Chondrocyte (in vitro differentiated cells): Measurements from ENCODE around the gene GAPT. TPM values are rescaled to one million over a fixed set of nuclear protein-coding genes. Genes with fewer than 3 reads are reported as not detected.

Experiments
- DNase-seq: peaks from one replicate; pipeline ENCODE4 v3.0.0; 2021; ENCODE audit warnings: mixed read lengths, low spot score
- H3K27ac Mint-ChIP-seq: one replicate; pipeline ENCODE4 v1.8.0; 2021; ENCODE audit warnings: mild to moderate bottlenecking, moderate library complexity, mixed read lengths; ENCODE audit not compliant: unreplicated experiment
- H3K27me3 Mint-ChIP-seq: 2 replicates; pipeline ENCODE4 v1.8.0; 2021; ENCODE audit warnings: low read depth, mixed read lengths
- H3K36me3 Mint-ChIP-seq: 2 replicates; pipeline ENCODE4 v1.8.0; 2021; ENCODE audit warnings: low read depth, mixed read lengths
- H3K4me1 Mint-ChIP-seq: 2 replicates; pipeline ENCODE4 v1.8.0; 2021; ENCODE audit warnings: low read depth, mild to moderate bottlenecking, mixed read lengths
- H3K4me3 Mint-ChIP-seq: one replicate; pipeline ENCODE4 v1.8.0; 2021; ENCODE audit warnings: mild to moderate bottlenecking, moderate library complexity, mixed read lengths; ENCODE audit not compliant: unreplicated experiment
- H3K9me3 Mint-ChIP-seq: 2 replicates; pipeline ENCODE4 v1.8.0; 2021; ENCODE audit warnings: low read depth, mixed read lengths
- CTCF ChIP-seq: fragments of 200-600 bp; sonication (generic); IDR thresholded peaks from 2 replicates; pipeline ENCODE4 v1.5.0; 2021; ENCODE audit warnings: antibody characterized with exemption, mild to moderate bottlenecking, moderate library complexity
- total RNA-seq: library from RNA; stranded (reverse); gene quantifications from 3 replicates; pipeline ENCODE4 v1.2.1, GENCODE V29; 2021

Gene GAPT
- total RNA-seq, 1 donor from 2014 or later: not detected

DNA sequence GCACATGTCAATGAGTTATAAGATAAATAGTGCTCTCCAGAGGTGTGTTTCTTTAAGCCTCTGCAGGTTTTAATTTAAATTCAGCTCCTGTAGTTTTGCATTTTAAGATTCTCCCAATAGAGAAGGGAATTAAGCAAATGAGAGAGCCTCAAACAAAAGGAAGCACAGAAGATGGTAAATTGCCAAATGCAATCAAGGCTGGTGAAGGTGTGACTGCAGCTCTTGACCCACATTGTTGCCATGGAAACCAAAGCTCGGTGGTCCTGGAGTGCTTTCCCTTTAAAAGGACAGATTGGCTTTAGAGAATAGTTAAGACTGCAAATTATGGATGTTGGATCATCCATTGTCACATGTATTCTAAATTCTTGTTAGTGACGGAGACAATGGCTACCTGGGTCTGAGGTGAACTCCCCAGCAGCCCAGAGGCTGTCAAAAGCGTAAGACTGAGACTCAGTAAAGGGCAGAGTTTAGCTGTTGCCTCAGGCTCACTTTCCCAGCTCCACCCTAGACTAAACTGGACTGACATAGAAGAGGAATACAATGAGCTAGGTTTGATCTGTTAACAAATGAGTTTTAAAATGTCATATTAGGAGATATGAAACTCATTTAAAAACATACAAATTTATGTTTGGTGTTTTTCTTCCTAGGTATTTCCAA is 12.3 kb downstream of the GAPT start:
- Mint-ChIP-seq H3K27me3 (peaks cover 6% of the 10 kb centered on the region), H3K4me1 (peaks cover 7% of the 10 kb centered on the region)

GRCh38 chr5:58504766-58505165 is 13.5 kb downstream of the GAPT start:
- H3K36me3 Mint-ChIP-seq: no peaks in the 10 kb centered on the region
- no peak for DNase-seq
- H3K9me3 Mint-ChIP-seq: no peaks in the 10 kb centered on the region
- no peak for TF ChIP-seq CTCF
- peaks cover 16% of the 10 kb centered on the region for H3K27me3 Mint-ChIP-seq
- H3K27ac Mint-ChIP-seq: no peak overlapping the region
- H3K4me1 Mint-ChIP-seq: peaks cover 7% of the 10 kb centered on the region
- H3K4me3 Mint-ChIP-seq: no peak overlapping the region

More for the DNA sequence above, 12.3 kb downstream of the GAPT start:
- TF ChIP-seq CTCF: no peak
- Mint-ChIP-seq H3K36me3 (no peaks in the 10 kb centered on the region), H3K9me3 (no peaks in the 10 kb centered on the region), H3K4me3 (no peak overlapping the region), H3K27ac (no peak overlapping the region)
- no peak for DNase-seq

- DNase-seq: no peak
- no peak overlapping the region for H3K27ac Mint-ChIP-seq
These were observed 14.3 kb downstream of the GAPT start for GRCh38 chr5:58505502-58505901.

GRCh38 chr5:58505971-58506640 is 14.9 kb downstream of the GAPT start:
- no peaks in the 10 kb centered on the region for H3K9me3 Mint-ChIP-seq
- no peak overlapping the region for H3K27ac Mint-ChIP-seq
- no peak overlapping the region for H3K4me3 Mint-ChIP-seq
- peaks cover 20% of the 10 kb centered on the region for H3K27me3 Mint-ChIP-seq
- DNase-seq: no peak
- TF ChIP-seq CTCF: no peak
- H3K4me1 Mint-ChIP-seq: peaks cover 7% of the 10 kb centered on the region
- H3K36me3 Mint-ChIP-seq: no peaks in the 10 kb centered on the region

More at GRCh38 chr5:58505502-58505901, 14.3 kb downstream of the GAPT start:
- Mint-ChIP-seq H3K36me3 (no peaks in the 10 kb centered on the region), H3K4me3 (no peak overlapping the region), H3K4me1 (peaks cover 7% of the 10 kb centered on the region), H3K9me3 (no peaks in the 10 kb centered on the region), H3K27me3 (peaks cover 17% of the 10 kb centered on the region)
- TF ChIP-seq CTCF: no peak

GRCh38 chr5:58507715-58508114 is 16.5 kb downstream of the GAPT start:
- no peak overlapping the region for H3K4me3 Mint-ChIP-seq

More at GRCh38 chr5:58507715-58508114, 16.5 kb downstream of the GAPT start:
- no peak for DNase-seq
- Mint-ChIP-seq H3K9me3 (peaks cover 3% of the 10 kb centered on the region), H3K4me1 (peaks cover 7% of the 10 kb centered on the region), H3K36me3 (no peaks in the 10 kb centered on the region), H3K27me3 (peaks cover 21% of the 10 kb centered on the region), H3K27ac (no peak overlapping the region)
- no peak for TF ChIP-seq CTCF
